Right cardiac atrium (tissue), 5 donors: ENCODE results near the gene BRD3OS. TPM values are rescaled to one million over a fixed set of nuclear protein-coding genes. Genes with fewer than 3 reads are reported as not detected.

Experiments
- ATAC-seq, 2 donors: fragments of 200-7000 bp; cut with Tn5 transposase; one replicate each; pipeline versions ENCODE4 v1.8.0 to v1.9.1; 2020; ENCODE audit warnings: moderate library complexity in 2 of 2, mild to moderate bottlenecking in 1 of 2
- DNase-seq, 3 donors: peaks; one replicate each; pipeline ENCODE4 v3.0.0-alpha.2; 2020
- H3K27ac ChIP-seq: one replicate; pipeline ENCODE4 v1.5.1; 2013; ENCODE audit warnings: mild to moderate bottlenecking, low read length, control low read depth, moderate library complexity
- H3K27me3 ChIP-seq: one replicate; pipeline ENCODE4 v1.6.1; 2013; ENCODE audit not compliant: control insufficient read depth, insufficient read depth
- H3K4me1 ChIP-seq: one replicate; pipeline ENCODE4 v1.6.1; 2013; ENCODE audit warnings: low read length; ENCODE audit not compliant: control insufficient read depth, insufficient read depth
- H3K4me3 ChIP-seq: one replicate; pipeline ENCODE4 v1.5.1; 2013; ENCODE audit warnings: low read length, control low read depth
- H3K9me3 ChIP-seq: one replicate; pipeline ENCODE4 v1.6.1; 2013; ENCODE audit warnings: low read length; ENCODE audit not compliant: control insufficient read depth
- WGBS: extraction: QIAGEN DNeasy Blood & Tissue Kit; methylation state at CpG from one replicate; pipeline ENCODE4 v1.1.7; 2013; 5-methylcytosine and 5-hydroxymethylcytosine counted together
- intact Hi-C, 4 donors: fragments of 100-400 bp; cut with DNase I; formaldehyde crosslinking; loops; one replicate each; pipeline versions ENCODE4 v1.11.0 to v1.14.0; 2022 to 2023
- polyA plus RNA-seq: library from polyadenylated mRNA; stranded (reverse); fragments of 200-250 nt; gene quantifications from one replicate; pipeline ENCODE4 v1.2.3, GENCODE V29; 2013
- total RNA-seq, 4 donors: library from RNA; stranded (reverse); fragmentation: NEBNext Ultra II Directional; extraction: Animal tissue kit (Norgen Biotek cat#: 25700); gene quantifications; one replicate each; pipeline ENCODE4 v1.2.1, GENCODE V29; 2021
- donor health status: healthy with polysubstance abuse.
- donor health status: DM: no; HTN: yes; CAD: no.
- donor health status: DM: no; HTN: no; CAD: no.
- donor health status: DM: no; HTN: yes; CAD: no; lungs with severe emphysema.
- donor health status: DM: yes; HTN: yes; CAD: no.

BRD3OS gene
- total and polyA plus RNA-seq, 5 donors, result 4.7 to 12.1 (median 10.8) TPM

- 56% methylated on average over 20 of the region's 20 CpGs for WGBS
- peak; percentile 55 to 88 (median 86) for DNase-seq
- Histone ChIP-seq H3K4me1 (no peaks in the 10 kb centered on the region), H3K9me3 (no peaks in the 10 kb centered on the region), H3K27me3 (no peaks in the 10 kb centered on the region), H3K4me3 (no peak overlapping the region), H3K27ac (no peak overlapping the region)
- intact Hi-C loops, result no loop called here
- ATAC-seq, result peak; percentile 61 to 68
These were observed 24.0 kb downstream of the BRD3OS start for GRCh38 chr9:134049236-134049635.

- no peaks in the 10 kb centered on the region for H3K27me3 ChIP-seq
- H3K4me1 ChIP-seq, result no peaks in the 10 kb centered on the region
- DNase-seq (peak in 2 of 3 donors; percentile 47 to 61), ATAC-seq (no peak)
- no peak overlapping the region for H3K4me3 ChIP-seq
- H3K27ac ChIP-seq, result peak overlapping the region; percentile 14
- no peaks in the 10 kb centered on the region for H3K9me3 ChIP-seq
- WGBS, result 90% methylated on average over 28 of the region's 28 CpGs
- intact Hi-C loops, result no loop called here
These were observed 24.7 kb downstream of the BRD3OS start for GRCh38 chr9:134049772-134050588.

GRCh38 chr9:134050726-134051125, 25.4 kb downstream of the BRD3OS start:
- no peaks in the 10 kb centered on the region for H3K27me3 ChIP-seq
- ATAC-seq (no peak), DNase-seq (peak in 2 of 3 donors; percentile 21 to 40)
- peaks cover 5% of the 10 kb centered on the region for H3K4me1 ChIP-seq
- no peak overlapping the region for H3K4me3 ChIP-seq
- no peak overlapping the region for H3K27ac ChIP-seq
- H3K9me3 ChIP-seq, result no peaks in the 10 kb centered on the region
- 84% methylated on average over 14 of the region's 14 CpGs for WGBS
- intact Hi-C loops, result no loop called here

- Histone ChIP-seq H3K27ac (no peak overlapping the region), H3K27me3 (no peaks in the 10 kb centered on the region), H3K4me3 (no peak overlapping the region), H3K4me1 (peaks cover 9% of the 10 kb centered on the region), H3K9me3 (no peaks in the 10 kb centered on the region)
- intact Hi-C loops, result no loop called here
- peak in 2 of 3 donors; percentile 41 to 49 for DNase-seq
- WGBS, result 91% methylated on average over 16 of the region's 16 CpGs
- ATAC-seq, result no peak
These were observed 26.0 kb downstream of the BRD3OS start for GRCh38 chr9:134051319-134051718.

- WGBS, result 83% methylated on average over 3 of the region's 3 CpGs
- peak in 1 of 3 donors; percentile 19 for DNase-seq
- no peak overlapping the region for H3K27ac ChIP-seq
- H3K4me3 ChIP-seq, result no peak overlapping the region
- H3K9me3 ChIP-seq, result no peaks in the 10 kb centered on the region
- no peak for ATAC-seq
- peaks cover 16% of the 10 kb centered on the region for H3K4me1 ChIP-seq
- H3K27me3 ChIP-seq, result no peaks in the 10 kb centered on the region
- intact Hi-C loops, result no loop called here
These were observed 27.2 kb downstream of the BRD3OS start for GRCh38 chr9:134052491-134052890.

- WGBS, result 85% methylated on average over 16 of the region's 16 CpGs
- Histone ChIP-seq H3K4me1 (peaks cover 16% of the 10 kb centered on the region), H3K9me3 (no peaks in the 10 kb centered on the region), H3K27me3 (no peaks in the 10 kb centered on the region), H3K27ac (no peak overlapping the region), H3K4me3 (no peak overlapping the region)
- DNase-seq (peak in 2 of 3 donors; percentile 32 to 42), ATAC-seq (no peak)
- intact Hi-C loops, result no loop called here
These were observed 27.7 kb downstream of the BRD3OS start for GRCh38 chr9:134052941-134053340.

- no peaks in the 10 kb centered on the region for H3K27me3 ChIP-seq
- WGBS, result 85% methylated on average over 28 of the region's 28 CpGs
- ATAC-seq (no peak), DNase-seq (peak in 2 of 3 donors; percentile 47 to 54)
- intact Hi-C loops, result no loop called here
- H3K4me1 ChIP-seq, result peaks cover 16% of the 10 kb centered on the region
- no peak overlapping the region for H3K27ac ChIP-seq
- no peaks in the 10 kb centered on the region for H3K9me3 ChIP-seq
- no peak overlapping the region for H3K4me3 ChIP-seq
These were observed 28.2 kb downstream of the BRD3OS start for GRCh38 chr9:134053401-134053871.

GRCh38 chr9:134053941-134054761, 28.9 kb downstream of the BRD3OS start:
- no peaks in the 10 kb centered on the region for H3K27me3 ChIP-seq
- 84% methylated on average over 44 of the region's 44 CpGs for WGBS
- H3K9me3 ChIP-seq, result no peaks in the 10 kb centered on the region
- peak in 2 of 3 donors; percentile 44 to 62 for DNase-seq
- no peak for ATAC-seq
- no peak overlapping the region for H3K27ac ChIP-seq
- H3K4me3 ChIP-seq, result no peak overlapping the region
- intact Hi-C loops, result no loop called here
- H3K4me1 ChIP-seq, result peaks cover 16% of the 10 kb centered on the region

GRCh38 chr9:134054891-134055811, 29.9 kb downstream of the BRD3OS start:
- WGBS, result 81% methylated on average over 28 of the region's 28 CpGs
- no peaks in the 10 kb centered on the region for H3K27me3 ChIP-seq
- peaks cover 16% of the 10 kb centered on the region for H3K4me1 ChIP-seq
- no peak overlapping the region for H3K27ac ChIP-seq
- DNase-seq (peak in 2 of 3 donors; percentile 18 to 64), ATAC-seq (peak in 1 of 2 donors; percentile 1)
- no peak overlapping the region for H3K4me3 ChIP-seq
- H3K9me3 ChIP-seq, result no peaks in the 10 kb centered on the region
- intact Hi-C loops, result no loop called here

- intact Hi-C loops, result no loop called here
- DNase-seq (peak; percentile 87 to 94 (median 94)), ATAC-seq (peak; percentile 84 to 88)
- H3K4me1 ChIP-seq, result peaks cover 20% of the 10 kb centered on the region
- no peak overlapping the region for H3K4me3 ChIP-seq
- no peaks in the 10 kb centered on the region for H3K27me3 ChIP-seq
- H3K9me3 ChIP-seq, result no peaks in the 10 kb centered on the region
- H3K27ac ChIP-seq, result no peak overlapping the region
- WGBS, result 18% methylated on average over 13 of the region's 13 CpGs
These were observed 30.7 kb downstream of the BRD3OS start for GRCh38 chr9:134055981-134056461.
